Stimulated activated CD8-positive, alpha-beta memory T cell treated with anti-CD3 and anti-CD28 coated beads, Interleukin-7, amount 100 ng/mL, for 48 hours (primary cell): Measurements from ENCODE around the gene IFT22.
"Not testable (repeated sequence)": the region's sequence is repeated elsewhere in the genome, so short reads cannot be mapped to it uniquely, and the experiment has no call there.

Source experiments
- DNase-seq, 2 donors: peaks; one replicate each; pipeline ENCODE4 v3.0.0-alpha.2; 2020; ENCODE audit warnings: low read depth in 1 of 2; ENCODE audit errors: extremely low read depth in 1 of 2

The IFT22 gene

DNA sequence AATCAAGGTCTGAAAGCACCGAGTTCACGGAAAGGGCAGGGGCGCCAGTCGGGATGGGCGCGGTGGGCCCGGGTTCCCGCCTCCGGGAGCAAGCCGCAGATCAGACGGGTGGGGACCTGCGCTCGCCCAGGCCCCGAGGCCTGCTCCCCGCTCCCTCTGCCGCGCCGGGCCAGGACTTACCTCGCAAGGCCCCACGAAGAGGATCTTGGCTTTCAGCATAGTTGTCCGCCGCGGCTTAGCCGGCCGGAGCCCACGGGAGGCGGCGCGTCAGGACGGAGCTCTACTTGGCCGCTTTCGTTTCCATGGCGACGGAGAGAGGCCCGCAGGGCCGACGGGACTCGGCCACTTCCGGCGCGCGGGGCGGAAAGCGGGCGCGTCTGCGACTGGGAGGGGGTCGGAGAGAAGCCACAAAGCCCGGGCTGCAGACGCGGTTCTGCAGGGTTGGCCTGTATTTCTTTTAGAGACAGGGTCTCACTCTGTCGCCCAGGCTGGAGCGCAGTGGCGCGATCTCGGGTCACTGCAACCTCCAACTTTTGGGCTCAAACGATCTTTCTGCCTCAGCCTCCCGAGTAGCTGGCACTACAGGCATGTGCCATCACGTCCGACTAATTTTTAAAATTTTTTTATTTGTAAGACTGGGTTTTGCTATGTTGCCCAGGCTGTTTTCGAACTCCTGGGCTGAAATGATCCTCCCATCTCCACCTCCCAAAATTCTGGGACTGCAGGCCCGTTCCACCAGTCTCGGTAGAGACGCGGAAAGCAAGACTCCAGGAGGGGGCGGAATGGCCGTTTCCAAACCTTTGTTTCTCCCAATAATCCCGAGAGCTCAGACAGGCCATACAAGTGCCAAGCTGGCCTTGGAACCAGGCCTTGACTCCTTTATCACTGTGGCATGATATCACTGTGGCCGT lies at the start of gene IFT22:
Gene IFT22 (minus strand): TSS at position 322 of the 911 bp plus-strand sequence. CDS start 103 bp downstream, at position 219.
- DNase-seq: peak; percentile 76 to 85

DNA sequence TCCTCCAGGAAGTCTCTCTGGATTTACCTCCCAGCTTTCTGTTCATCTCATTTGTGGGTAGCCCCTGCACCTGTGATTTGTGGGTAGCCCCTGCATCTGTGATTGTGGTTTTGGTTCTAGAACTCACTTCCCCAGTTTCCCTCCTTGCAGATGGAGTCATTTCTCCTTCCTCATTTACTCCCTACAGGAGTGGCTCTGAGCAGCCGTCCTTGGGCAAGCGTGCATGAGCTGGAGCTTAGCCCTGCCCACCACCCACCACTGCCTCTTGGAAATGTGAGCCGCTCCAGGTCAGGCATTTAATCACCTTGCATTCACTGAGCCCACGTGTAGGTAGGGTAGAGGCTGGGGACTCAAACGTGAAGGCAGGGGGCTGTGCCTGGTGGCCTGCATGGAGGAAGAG lies 49.2 kb upstream of the IFT22 start:
- DNase-seq: no peak

DNA sequence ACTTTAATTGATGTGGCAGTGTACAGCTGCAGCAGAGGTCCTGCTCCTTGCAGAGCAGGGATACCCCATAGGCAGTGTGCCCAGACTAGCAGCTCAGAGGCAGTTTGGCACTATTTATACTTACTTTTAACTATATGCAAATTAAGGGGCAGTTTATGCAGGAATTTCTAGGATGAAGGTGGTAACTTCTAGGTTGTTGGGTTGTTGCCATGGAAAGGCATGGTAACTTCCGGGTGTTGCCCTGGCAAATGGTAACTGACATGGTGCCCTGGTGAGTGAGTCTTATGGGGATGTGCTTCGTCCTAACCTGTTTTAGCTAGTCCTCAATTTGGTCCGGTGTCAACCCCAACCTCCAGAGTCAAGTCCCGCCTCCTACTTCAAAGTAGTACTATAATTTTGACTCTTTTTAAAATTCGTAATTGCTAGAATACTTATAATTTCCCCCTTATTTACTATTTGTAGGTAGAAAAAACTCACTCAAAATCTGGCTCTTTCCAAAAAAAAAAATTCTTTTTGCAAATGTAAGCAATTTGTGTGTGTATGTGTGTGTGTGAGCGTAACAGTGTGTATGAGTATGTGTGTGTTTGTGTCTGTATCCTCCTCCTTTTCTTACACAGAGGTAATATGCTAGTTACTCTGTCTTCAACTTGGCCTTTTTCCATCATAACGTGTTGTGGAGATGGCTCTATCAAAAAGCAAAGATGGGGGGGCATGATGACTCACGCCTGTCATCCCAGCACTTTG lies 47.0 kb upstream of the IFT22 start:
- no peak for DNase-seq

DNA sequence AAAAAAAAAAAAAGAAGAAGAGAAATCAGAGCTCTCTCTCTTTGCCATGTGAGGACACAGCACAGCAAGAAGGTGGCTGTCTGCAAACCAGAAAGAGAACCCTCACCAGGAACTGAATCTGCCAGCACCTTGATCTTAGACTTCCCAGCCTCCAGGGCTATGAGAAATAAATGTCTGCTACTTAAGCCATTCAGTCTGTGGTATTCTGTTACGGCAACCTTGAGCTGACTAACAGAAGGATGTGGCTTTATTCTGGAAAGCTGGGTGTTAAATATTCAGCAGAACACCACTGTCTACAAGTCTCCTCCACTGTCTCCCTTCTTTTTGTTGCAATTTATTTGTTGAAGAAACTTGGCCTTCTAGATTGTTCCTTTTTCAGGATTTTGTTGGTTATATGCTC lies 46.1 kb upstream of the IFT22 start:
- DNase-seq: no peak

GRCh38 chr7:101365956-101366355 lies 44.3 kb upstream of the IFT22 start:
- no peak for DNase-seq

DNA sequence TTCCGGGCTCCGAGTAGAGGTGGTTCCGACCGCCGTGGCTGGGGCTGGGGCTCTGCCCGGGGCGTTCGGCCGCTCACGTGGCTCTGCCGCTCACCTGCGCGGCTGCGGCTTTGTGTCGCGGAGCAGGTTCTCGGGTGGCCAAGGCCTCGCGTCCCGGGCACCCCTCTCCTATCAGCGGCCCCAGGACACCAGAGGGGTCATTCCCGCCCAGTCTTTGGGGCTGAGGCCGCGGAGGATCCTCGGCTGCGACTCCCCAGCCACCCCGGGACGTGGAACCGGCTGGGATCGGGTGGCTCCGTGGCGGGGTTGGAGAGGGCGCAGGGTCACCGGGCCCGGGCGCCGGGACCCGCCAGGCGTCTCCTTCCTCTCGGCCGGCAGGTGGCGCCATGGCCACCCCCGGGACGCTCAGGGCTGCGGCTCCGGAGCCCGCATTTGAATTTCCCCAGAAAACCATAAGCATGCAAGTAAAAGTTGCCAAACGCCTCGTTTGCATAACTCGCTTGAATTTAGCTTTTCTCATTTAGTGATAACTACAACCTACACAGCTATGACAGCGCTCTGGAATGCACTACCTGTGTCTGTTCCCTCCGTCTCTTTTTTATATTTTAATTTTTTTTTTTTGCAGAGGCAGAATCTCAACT lies 42.2 kb upstream of the IFT22 start:
- peak; percentile 25 to 49 for DNase-seq

DNA sequence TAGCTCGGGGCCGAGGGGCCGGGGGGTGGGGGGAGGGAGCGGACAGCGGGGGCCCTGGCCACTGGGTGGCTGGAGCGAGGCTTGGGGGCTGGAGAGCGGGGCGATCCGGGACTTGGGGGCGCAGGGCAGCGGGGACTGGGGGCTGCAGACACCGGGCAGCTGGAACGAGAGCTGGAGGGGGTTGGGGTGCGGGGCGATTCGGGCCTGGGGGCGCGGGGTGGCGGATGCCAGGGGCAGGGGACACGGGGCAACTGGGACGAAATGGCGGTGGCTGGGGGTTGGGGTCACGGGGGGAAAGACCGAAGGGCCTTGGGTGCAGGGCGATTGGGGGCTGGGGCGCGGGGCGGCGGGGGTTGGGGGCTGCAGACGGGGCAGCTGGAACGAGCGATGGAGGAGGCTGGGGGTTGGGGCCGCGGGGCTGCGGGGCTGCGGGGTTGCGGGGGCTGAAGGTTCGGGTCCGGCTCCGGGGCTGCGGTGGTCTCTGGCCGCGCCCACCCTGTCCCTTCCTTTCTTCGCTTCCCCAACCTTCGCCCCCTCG lies 41.7 kb upstream of the IFT22 start:
- DNase-seq: no peak

DNA sequence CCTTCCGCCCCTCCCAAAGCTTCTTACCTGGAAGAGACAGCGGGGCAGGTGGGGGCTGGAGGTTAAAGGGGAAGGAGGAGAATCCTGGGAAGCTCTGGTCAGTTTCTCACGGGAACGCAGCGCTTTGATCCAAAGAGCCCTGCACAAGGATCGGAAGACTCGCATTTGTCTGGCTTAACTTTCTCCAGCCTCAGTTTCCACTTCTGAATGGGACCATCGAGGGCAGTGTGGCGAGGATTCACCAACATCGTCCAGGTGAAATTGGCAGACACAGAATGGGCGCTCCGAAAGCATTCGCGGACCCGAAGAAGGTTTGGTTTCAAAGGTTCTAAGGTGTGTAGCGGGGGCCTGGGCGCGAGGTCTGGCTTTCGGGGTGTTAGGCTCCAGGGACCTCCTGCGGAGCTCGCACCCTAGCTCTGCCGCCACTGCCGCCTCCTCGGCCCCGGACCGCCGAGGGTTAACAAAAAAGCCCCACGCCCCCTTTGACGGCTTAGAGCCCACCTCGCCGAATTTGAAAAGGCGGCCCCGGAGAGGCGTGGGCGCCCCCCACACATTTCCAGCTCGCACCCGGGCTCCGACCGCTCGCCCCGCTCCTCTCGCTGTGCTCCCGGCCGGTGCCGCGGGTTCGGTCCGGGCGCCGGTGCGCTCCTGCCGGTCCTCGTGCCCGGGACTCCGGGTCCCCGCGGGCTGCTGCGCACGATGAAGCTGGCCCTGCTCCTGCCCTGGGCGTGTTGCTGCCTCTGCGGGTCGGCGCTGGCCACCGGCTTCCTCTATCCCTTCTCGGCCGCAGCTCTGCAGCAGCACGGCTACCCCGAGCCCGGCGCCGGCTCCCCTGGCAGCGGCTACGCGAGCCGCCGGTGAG lies 41.0 kb upstream of the IFT22 start, which contains the start of gene COL26A1:
Gene COL26A1 (plus strand): TSS at position 542 of the 862 bp plus-strand sequence. CDS start 158 bp downstream, at position 700.
- DNase-seq: no peak

DNA sequence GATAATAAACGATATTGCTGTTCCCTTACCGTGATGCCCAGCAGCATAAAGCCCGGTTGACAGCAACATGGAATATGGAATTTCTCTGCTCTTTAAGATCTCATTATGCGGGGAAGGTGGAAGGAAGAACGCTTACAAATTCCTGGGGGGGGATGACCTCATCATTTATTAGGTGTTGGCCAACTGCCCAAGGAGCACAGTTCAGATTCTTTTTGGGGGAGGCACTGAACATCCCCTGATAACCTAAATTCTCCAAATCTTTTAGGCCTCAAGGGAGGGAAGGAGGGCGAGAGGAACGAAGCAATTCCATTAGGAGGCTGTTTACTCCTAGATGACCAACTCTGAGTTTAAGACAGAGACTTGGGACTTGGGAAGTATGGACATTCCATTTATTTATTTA lies 35.8 kb upstream of the IFT22 start:
- no peak for DNase-seq

DNA sequence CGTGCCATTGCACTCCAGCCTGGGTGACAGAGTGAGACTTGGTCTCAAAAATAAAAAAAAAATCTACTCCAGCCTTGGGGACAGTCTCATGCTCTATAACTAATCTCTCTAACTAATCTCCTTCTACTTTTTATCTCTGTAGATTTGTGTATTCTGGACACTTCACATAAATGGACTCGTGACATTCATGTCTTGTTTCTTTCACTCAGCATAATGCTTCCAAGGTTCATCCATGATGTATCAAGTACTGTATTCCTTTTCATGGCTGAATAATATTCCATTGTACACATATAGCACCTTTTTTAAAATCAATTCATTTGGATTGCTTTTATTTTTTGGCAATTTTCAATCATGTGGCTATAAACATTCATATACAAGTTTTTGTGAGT lies 31.3 kb upstream of the IFT22 start:
- DNase-seq: no peak

DNA sequence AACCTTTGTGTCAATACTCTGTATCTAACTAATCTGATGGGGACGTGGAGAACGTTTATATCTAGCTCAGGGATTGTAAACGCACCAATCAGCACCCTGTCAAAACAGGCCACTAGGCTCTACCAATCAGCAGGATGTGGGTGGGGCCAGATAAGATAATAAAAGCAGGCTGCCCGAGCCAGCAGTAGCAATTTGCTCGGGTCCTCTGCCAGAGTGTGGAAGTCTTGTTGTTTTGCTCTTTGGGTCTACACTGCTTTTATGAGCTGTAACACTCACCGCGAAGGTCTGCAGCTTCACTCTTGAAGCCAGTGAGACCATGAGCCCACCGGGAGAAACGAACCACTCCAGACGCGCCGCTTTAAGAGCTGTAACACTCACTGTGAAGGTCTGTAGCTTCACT lies 27.7 kb upstream of the IFT22 start:
- DNase-seq: not testable (repeated sequence)

GRCh38 chr7:101348456-101349067 lies 26.9 kb upstream of the IFT22 start:
- DNase-seq: not testable (repeated sequence)

DNA sequence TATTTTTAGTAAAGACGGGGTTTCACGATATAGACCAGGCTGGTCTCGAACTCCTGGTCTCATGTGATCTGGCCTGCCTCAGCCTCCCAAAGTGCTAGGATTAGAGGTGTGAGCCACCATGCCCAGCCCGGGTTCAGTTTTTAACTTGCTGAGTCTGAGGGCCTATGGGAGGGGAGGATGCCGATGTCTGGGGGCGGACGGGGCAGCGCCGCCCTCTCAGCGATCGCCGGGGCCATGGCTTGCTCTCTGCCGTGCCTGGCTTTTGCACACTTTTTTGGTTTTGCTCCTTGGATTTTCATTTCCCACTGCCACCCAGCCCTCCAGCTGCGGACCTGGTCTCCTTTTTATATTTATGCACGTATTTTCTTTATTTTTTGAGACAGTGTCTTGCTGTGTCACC lies 25.9 kb upstream of the IFT22 start:
- DNase-seq: no peak

GRCh38 chr7:101342892-101343291 lies 21.3 kb upstream of the IFT22 start:
- DNase-seq: no peak

DNA sequence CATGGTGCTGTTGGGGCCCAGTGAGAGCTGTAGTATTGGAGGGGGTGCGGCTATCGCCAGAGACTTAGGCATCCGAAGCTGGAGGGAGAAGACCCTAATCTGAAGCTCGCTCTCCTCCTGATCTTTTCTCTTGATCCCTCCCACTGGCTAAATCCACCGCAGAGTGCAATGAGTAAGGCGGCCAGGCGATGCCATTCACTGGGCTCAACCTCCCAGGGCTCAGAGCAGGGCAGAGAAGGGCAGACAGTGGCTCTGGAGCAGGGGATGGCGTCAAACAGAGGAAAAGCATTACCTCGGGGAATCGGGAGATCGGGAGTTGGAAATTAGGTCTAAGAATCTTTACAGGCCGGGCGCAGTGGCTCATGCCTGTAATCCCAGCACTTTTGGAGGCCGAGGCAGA lies 18.8 kb upstream of the IFT22 start:
- no peak for DNase-seq

DNA sequence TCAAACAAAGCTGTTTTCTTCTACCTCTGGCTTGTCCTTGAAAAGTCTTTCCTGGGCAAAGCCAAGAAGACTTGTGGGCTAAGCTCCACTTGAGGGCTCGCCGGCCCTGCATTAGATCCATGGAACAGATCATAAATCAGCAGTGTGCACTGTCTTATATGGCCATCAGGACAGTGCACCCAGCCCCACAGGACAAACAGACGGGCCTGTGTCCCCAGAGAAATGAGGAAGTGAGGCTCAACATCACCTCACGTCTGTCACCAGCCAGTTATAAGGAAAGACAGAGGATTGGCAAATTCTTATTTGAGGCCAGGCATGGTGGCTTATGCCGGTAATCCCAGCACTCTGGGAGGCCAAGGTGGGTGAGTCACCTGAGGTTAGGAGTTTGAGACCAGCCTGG lies 12.3 kb upstream of the IFT22 start:
- DNase-seq: no peak

DNA sequence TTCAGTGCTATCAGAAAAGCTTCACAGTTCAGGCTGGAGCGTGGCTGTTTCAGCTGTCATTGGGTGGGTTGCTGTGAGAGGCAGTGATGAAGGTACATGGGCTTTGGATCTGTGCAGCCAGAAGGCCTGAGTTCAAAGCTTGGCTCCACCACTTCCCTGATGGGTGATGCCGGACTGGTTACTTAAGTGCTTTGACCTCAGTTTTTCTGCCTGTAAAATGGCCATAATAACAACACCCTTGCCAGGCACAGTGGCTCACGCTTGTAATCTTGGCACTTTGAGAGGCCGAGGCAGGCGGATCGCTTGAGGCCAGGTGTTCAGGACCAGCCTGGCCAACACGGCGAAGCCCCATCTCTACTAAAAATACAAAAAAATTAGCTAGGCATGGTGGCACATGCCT lies 10.4 kb upstream of the IFT22 start:
- DNase-seq: no peak

GRCh38 chr7:101330011-101330484 lies 8.4 kb upstream of the IFT22 start:
- no peak for DNase-seq

DNA sequence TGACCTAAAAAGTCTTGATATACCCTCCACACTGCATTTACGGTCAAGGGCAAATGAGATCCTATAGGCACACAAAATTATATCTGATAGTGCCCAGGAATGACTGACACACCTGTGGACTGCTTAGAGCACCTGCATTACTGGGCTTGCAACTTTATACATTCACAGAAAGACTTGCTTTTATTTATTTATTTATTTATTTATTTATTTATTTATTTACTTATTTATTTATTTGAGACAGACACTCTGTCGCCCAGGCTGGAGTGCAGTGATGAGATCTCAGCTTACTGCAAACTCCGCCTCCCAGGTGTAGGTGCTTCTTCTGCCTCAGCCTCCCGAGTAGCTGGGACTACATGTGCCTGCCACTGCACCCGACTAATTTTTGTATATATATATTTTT lies 6.5 kb upstream of the IFT22 start:
- DNase-seq: no peak

DNA sequence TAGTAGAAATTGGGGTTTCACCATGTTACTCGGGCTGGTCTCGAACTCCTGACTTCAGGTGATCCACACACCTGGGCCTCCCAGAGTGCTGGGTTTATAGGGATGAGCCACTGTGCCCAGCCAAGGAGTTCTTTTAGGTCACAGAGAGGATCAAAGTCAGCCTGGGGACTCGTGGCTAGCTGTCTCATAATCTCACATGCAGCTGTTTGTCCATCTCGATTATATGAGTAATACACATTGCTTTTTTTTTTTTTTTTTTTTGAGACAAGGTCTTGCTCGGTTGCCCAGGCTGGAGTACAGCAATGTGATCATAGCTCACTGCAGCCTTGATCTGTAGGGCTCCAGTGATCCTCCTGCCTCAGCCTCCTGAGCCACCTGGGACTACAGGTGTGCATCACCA lies 2.2 kb downstream of the IFT22 start:
- no peak for DNase-seq
